ENCODE measurements around the gene RARRES1. TPM values are rescaled to one million over a fixed set of nuclear protein-coding genes. Genes with fewer than 3 reads are reported as not detected.

RARRES1 gene
- total RNA-seq, 1 experiment from 2014 or later, result 0.81 TPM

DNA sequence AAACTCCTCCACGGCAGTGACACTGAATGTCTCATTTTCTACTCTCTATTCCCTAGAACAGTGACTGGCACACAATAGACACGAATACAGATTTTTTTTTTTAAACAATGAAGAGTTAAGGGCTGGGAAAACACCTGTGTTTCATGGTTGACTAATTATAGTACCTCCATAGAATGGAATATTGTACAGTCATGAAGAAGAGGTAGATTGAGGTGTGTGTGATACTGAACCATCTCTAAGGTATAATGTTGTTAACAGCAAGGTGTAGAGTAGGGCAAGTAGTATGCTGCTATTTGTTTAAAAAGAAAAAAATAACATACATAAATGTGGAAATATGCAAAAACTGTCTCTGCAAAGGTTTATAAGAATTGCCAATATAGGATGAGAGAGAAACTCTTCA is 5.2 kb upstream of the RARRES1 start:
- peaks cover 12% of the 10 kb centered on the region for H3K27me3 Mint-ChIP-seq (ENCODE audit: low read depth)
- H3K27ac ChIP-seq (ENCODE audit: insufficient read length, low read depth, low read length), result no peak overlapping the region
- no peak overlapping the region for H2AFZ ChIP-seq (ENCODE audit: low read length)
- H2BK5ac ChIP-seq (ENCODE audit: insufficient read length, low read length), result no peak overlapping the region
- H3K14ac ChIP-seq (ENCODE audit: insufficient read depth, low read length), result no peak overlapping the region
- H2AK5ac ChIP-seq (ENCODE audit: insufficient read length, low read length), result no peak overlapping the region
- H3K27ac Mint-ChIP-seq, result no peak overlapping the region
- no peaks in the 10 kb centered on the region for H3K9me3 ChIP-seq (ENCODE audit: control insufficient read depth, low read depth, low read length)
- no peak overlapping the region for H3K4ac ChIP-seq (ENCODE audit: low read depth, low read length)
- H3K79me1 ChIP-seq (ENCODE audit: insufficient read depth, low read depth, low read length, poor library complexity, severe bottlenecking), result no peaks in the 10 kb centered on the region
- peaks cover 0 to 12% (median 10%) of the 10 kb centered on the region in 3 experiments; a peak in 5 of 7 replicates for H3K36me3 Mint-ChIP-seq (ENCODE audit: insufficient read depth in 1 of 3, low read depth in 3 of 3)
- H4K91ac ChIP-seq (ENCODE audit: insufficient read length, low read depth, low read length), result no peak overlapping the region
- no peak overlapping the region for H3K4me3 Mint-ChIP-seq
- no peak overlapping the region for H4K8ac ChIP-seq (replicated peaks; ENCODE audit: insufficient read length, low read depth, low read length)
- no peaks in the 10 kb centered on the region for H3K27me3 ChIP-seq (ENCODE audit: insufficient read depth, low read length)
- peaks cover 3 to 7% of the 10 kb centered on the region in 2 experiments; a peak in 3 of 5 replicates for H3K9me3 Mint-ChIP-seq
- H3K4me2 ChIP-seq (ENCODE audit: insufficient read depth, insufficient read length, low read length), result no peak overlapping the region
- WGBS (ENCODE audit: extremely low coverage, insufficient read length, low lambda C conversion rate), result no CpG with 5 or more reads among the region's 2 CpGs
- H2BK20ac ChIP-seq (ENCODE audit: low read depth, low read length, poor library complexity, severe bottlenecking), result no peak overlapping the region
- H3K4me1 Mint-ChIP-seq, result peaks cover 3 to 4% of the 10 kb centered on the region in 2 experiments; a peak in 2 of 4 replicates
- H3K79me2 ChIP-seq (ENCODE audit: insufficient read depth, low read length), result no peaks in the 10 kb centered on the region
- no peak overlapping the region for H3T11ph ChIP-seq (ENCODE audit: low read length)
- H3K4me1 ChIP-seq (ENCODE audit: insufficient read depth, low read length), result no peaks in the 10 kb centered on the region
- no peak overlapping the region for H3K9ac ChIP-seq (ENCODE audit: extremely low read depth, insufficient read length, low read length)
- H4K20me1 ChIP-seq (ENCODE audit: control insufficient read depth, insufficient read depth, insufficient read length), result no peaks in the 10 kb centered on the region
- H2BK15ac ChIP-seq (ENCODE audit: low read depth, low read length), result no peak overlapping the region
- no peak overlapping the region for H3K56ac ChIP-seq (ENCODE audit: insufficient read length, low read depth, low read length)
- no peak overlapping the region for H3K23ac ChIP-seq (ENCODE audit: insufficient read length, low read depth, low read length)
- TF ChIP-seq, protein P1, sequence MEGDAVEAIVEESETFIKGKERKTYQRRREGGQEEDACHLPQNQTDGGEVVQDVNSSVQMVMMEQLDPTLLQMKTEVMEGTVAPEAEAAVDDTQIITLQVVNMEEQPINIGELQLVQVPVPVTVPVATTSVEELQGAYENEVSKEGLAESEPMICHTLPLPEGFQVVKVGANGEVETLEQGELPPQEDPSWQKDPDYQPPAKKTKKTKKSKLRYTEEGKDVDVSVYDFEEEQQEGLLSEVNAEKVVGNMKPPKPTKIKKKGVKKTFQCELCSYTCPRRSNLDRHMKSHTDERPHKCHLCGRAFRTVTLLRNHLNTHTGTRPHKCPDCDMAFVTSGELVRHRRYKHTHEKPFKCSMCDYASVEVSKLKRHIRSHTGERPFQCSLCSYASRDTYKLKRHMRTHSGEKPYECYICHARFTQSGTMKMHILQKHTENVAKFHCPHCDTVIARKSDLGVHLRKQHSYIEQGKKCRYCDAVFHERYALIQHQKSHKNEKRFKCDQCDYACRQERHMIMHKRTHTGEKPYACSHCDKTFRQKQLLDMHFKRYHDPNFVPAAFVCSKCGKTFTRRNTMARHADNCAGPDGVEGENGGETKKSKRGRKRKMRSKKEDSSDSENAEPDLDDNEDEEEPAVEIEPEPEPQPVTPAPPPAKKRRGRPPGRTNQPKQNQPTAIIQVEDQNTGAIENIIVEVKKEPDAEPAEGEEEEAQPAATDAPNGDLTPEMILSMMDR (conservative IDR thresholded peaks at IDR 0.05), result no peak
- H3K18ac ChIP-seq (ENCODE audit: insufficient read length, low read depth, low read length), result no peak overlapping the region
- no peak overlapping the region for H2BK120ac ChIP-seq (ENCODE audit: low read depth, low read length, poor library complexity, severe bottlenecking)
- no peak for DNase-seq
- H4K5ac ChIP-seq (ENCODE audit: insufficient read length, low read depth, low read length), result no peak overlapping the region
- H3K23me2 ChIP-seq (ENCODE audit: insufficient read length, low read depth, low read length, poor library complexity, severe bottlenecking), result peaks cover 6% of the 10 kb centered on the region
- no peak overlapping the region for H2BK12ac ChIP-seq (ENCODE audit: insufficient read length, low read depth, low read length)

Measured in H9 (cell line).